GM23338 (cell line): Measurements from ENCODE around the gene KCNMA1. TPM values are rescaled to one million over a fixed set of nuclear protein-coding genes. Genes with fewer than 3 reads are reported as not detected.

Source experiments
- ATAC-seq: fragments of 200-7000 bp; cut with Tn5 transposase; 3 replicates; pipeline ENCODE4 v1.9.1; 2020
- DNase-seq: peaks from one replicate; pipeline ENCODE4 v3.0.0-alpha.2; 2015; ENCODE audit warnings: low spot score
- H2AFZ ChIP-seq: fragments of 200-600 bp; sonication (generic); 2 replicates; pipeline ENCODE4 v1.8.0; 2016; ENCODE audit warnings: antibody characterized with exemption, mild to moderate bottlenecking, moderate library complexity
- H3F3A ChIP-seq: fragments of 200-600 bp; sonication (generic); replicated peaks from 2 replicates; pipeline ENCODE4 v1.8.0; 2017; ENCODE audit warnings: antibody characterized with exemption, mixed run types, low read depth
- H3K27ac ChIP-seq: fragments of 200-600 bp; sonication (generic); 2 replicates; pipeline ENCODE4 v1.6.1; 2016; ENCODE audit warnings: low read depth
- H3K27me3 ChIP-seq: fragments of 200-600 bp; sonication (generic); 2 replicates; pipeline ENCODE4 v1.8.0; 2016; ENCODE audit warnings: mild to moderate bottlenecking, mixed run types, moderate library complexity; ENCODE audit not compliant: insufficient read depth
- H3K36me3 ChIP-seq: fragments of 200-600 bp; sonication (generic); 2 replicates; pipeline ENCODE4 v1.8.0; 2016; ENCODE audit warnings: mild to moderate bottlenecking; ENCODE audit not compliant: insufficient read depth
- H3K4me1 ChIP-seq: fragments of 200-600 bp; sonication (generic); 2 replicates; pipeline ENCODE4 v1.8.0; 2016; ENCODE audit warnings: mild to moderate bottlenecking, moderate library complexity; ENCODE audit not compliant: insufficient read depth
- H3K4me2 ChIP-seq: fragments of 200-600 bp; sonication (generic); 2 replicates; pipeline ENCODE4 v1.7.1; 2017; ENCODE audit warnings: mixed run types
- H3K4me3 ChIP-seq: fragments of 200-600 bp; sonication (generic); 2 replicates; pipeline ENCODE4 v1.6.1; 2016; ENCODE audit warnings: mixed run types
- H3K79me2 ChIP-seq: fragments of 200-600 bp; sonication (generic); replicated peaks from 2 replicates; pipeline ENCODE4 v1.8.0; 2017; ENCODE audit warnings: mild to moderate bottlenecking; ENCODE audit not compliant: insufficient read depth
- H3K9me2 ChIP-seq: fragments of 200-600 bp; sonication (generic); 2 replicates; pipeline ENCODE4 v1.8.0; 2017; ENCODE audit not compliant: insufficient read depth
- H4K20me1 ChIP-seq: fragments of 200-600 bp; sonication (generic); replicated peaks from 2 replicates; pipeline ENCODE4 v1.8.0; 2017; ENCODE audit warnings: mild to moderate bottlenecking; ENCODE audit not compliant: insufficient read depth
- H3K27ac Mint-ChIP-seq: 2 replicates; pipeline ENCODE4 v1.8.0; 2020; ENCODE audit warnings: inconsistent platforms, mild to moderate bottlenecking, moderate library complexity, mixed read lengths
- H3K27me3 Mint-ChIP-seq: 3 replicates; pipeline ENCODE4 v1.8.0; 2022; ENCODE audit warnings: low read depth, mild to moderate bottlenecking, moderate library complexity, mixed read lengths, inconsistent platforms; ENCODE audit not compliant: insufficient read depth, poor library complexity
- H3K36me3 Mint-ChIP-seq: 3 replicates; pipeline ENCODE4 v1.8.0; 2021; ENCODE audit warnings: low read depth, mild to moderate bottlenecking, inconsistent platforms, moderate library complexity, mixed read lengths
- H3K4me1 Mint-ChIP-seq: 3 replicates; pipeline ENCODE4 v1.8.0; 2020; ENCODE audit warnings: mild to moderate bottlenecking, inconsistent platforms, mixed read lengths
- H3K4me3 Mint-ChIP-seq: 3 replicates; pipeline ENCODE4 v1.8.0; 2021; ENCODE audit warnings: moderate library complexity, mild to moderate bottlenecking, inconsistent platforms, mixed read lengths
- H3K9me3 Mint-ChIP-seq: 3 replicates; pipeline ENCODE4 v1.8.0; 2020; ENCODE audit warnings: moderate library complexity, mild to moderate bottlenecking, inconsistent platforms, mixed read lengths
- CREB1 ChIP-seq: fragments of 250-450 bp; sonication (Bioruptor Pico); IDR thresholded peaks from 2 replicates; pipeline ENCODE4 v1.5.0; 2020; ENCODE audit warnings: low read depth, mild to moderate bottlenecking, moderate library complexity
- CTCF ChIP-seq, 2 experiments: fragments of 200-600 bp in 1 of 2; sonication (generic) in 1 of 2; conservative IDR thresholded peaks; 2 replicates each; pipeline versions ENCODE4 v1.5.1 to v1.6.1; 2016 to 2017; ENCODE audit warnings: antibody characterized with exemption in 2 of 2, low read depth in 2 of 2, mild to moderate bottlenecking in 2 of 2, moderate library complexity in 1 of 2
- ETS1 ChIP-seq: IDR thresholded peaks from 2 replicates; pipeline ENCODE4 v1.6.1; 2016; ENCODE audit warnings: antibody characterized with exemption
- EZH2phosphoT487 ChIP-seq: fragments of 200-600 bp; sonication (generic); IDR thresholded peaks from one replicate; pipeline ENCODE4 v1.8.1; 2018; ENCODE audit warnings: antibody characterized with exemption; ENCODE audit not compliant: unreplicated experiment
- NANOG ChIP-seq: IDR thresholded peaks from 2 replicates; pipeline ENCODE4 v1.6.1; 2016; ENCODE audit warnings: antibody characterized with exemption, borderline replicate concordance
- POLR2AphosphoS5 ChIP-seq: IDR thresholded peaks from 2 replicates; pipeline ENCODE4 v1.6.1; 2016; ENCODE audit warnings: antibody characterized with exemption, low read depth
- STAT1 ChIP-seq: IDR thresholded peaks from one replicate; pipeline ENCODE4 v1.6.1; 2016; ENCODE audit warnings: antibody characterized with exemption; ENCODE audit not compliant: unreplicated experiment
- ZNF114 ChIP-seq: fragments of 250-450 bp; sonication (Bioruptor Pico); IDR thresholded peaks from 2 replicates; pipeline ENCODE4 v1.5.0; 2020; ENCODE audit warnings: mild to moderate bottlenecking, moderate library complexity
- ZNF331 ChIP-seq: fragments of 250-450 bp; sonication (Bioruptor Pico); IDR thresholded peaks from 2 replicates; pipeline ENCODE4 v1.5.0; 2020; ENCODE audit warnings: low read depth, mild to moderate bottlenecking, moderate library complexity
- ZNF462 ChIP-seq: fragments of 250-450 bp; sonication (Bioruptor Pico); IDR thresholded peaks from 2 replicates; pipeline ENCODE4 v1.5.0; 2020; ENCODE audit warnings: mild to moderate bottlenecking, moderate library complexity
- polyA plus RNA-seq: library from polyadenylated mRNA; unstranded; fragments of >200 nt; fragmentation: Nextera tagmentation; extraction: Ambion mirVana; gene quantifications from 2 replicates; pipeline ENCODE4 v1.2.1, GENCODE V29; 2016
- total RNA-seq: library from RNA; depleted of rRNA; stranded (reverse); fragments of >200 nt; shearing (Covaris generic); gene quantifications from 2 replicates; pipeline ENCODE4 v1.2.3, GENCODE V29; 2014

Gene KCNMA1
- total and polyA plus RNA-seq, 2 experiments from 2014 or later = 8.2 to 9.0 TPM

GRCh38 chr10:77565590-77566023 lies 72.0 kb downstream of the KCNMA1 start:
- H3K27ac Mint-ChIP-seq = peak overlapping the region; percentile 82; the same call in 1 of the 2 replicates
- no peaks in the 10 kb centered on the region for H3K9me3 Mint-ChIP-seq
- Histone ChIP-seq H3K4me2 (peak overlapping the region; percentile 32), H3K27me3 (no peaks in the 10 kb centered on the region), H2AFZ (no peak overlapping the region), H3K4me1 (peaks cover 30% of the 10 kb centered on the region), H3K27ac (peak overlapping the region; percentile 63), H3K36me3 (no peaks in the 10 kb centered on the region), H3K79me2 (no peaks in the 10 kb centered on the region), H4K20me1 (no peaks in the 10 kb centered on the region), H3K4me3 (0 out of 2 replicates have a peak overlapping the region, but pooled peaks have one; percentile 11), H3F3A (no peaks in the 10 kb centered on the region), H3K9me2 (no peaks in the 10 kb centered on the region)
- no peak overlapping the region; the same call in 2 of the 3 replicates for H3K4me3 Mint-ChIP-seq
- H3K36me3 Mint-ChIP-seq = no peaks in the 10 kb centered on the region
- H3K27me3 Mint-ChIP-seq = peaks cover 7% of the 10 kb centered on the region
- ATAC-seq (peak; percentile 26), DNase-seq (peak; percentile 28)
- H3K4me1 Mint-ChIP-seq = peaks cover 30% of the 10 kb centered on the region
- TF ChIP-seq STAT1 (no peak), CREB1 (CRISPR knock-in tag) (no peak)

- Histone ChIP-seq H4K20me1 (no peaks in the 10 kb centered on the region), H3K9me2 (no peaks in the 10 kb centered on the region), H3K4me1 (peaks cover 30% of the 10 kb centered on the region), H3K27me3 (no peaks in the 10 kb centered on the region), H3K4me2 (peak overlapping the region; percentile 32), H3F3A (no peaks in the 10 kb centered on the region), H2AFZ (no peak overlapping the region), H3K79me2 (no peaks in the 10 kb centered on the region), H3K27ac (peak overlapping the region; percentile 79), H3K36me3 (no peaks in the 10 kb centered on the region), H3K4me3 (0 out of 2 replicates have a peak overlapping the region, but pooled peaks have one; percentile 11)
- peak; percentile 94 for DNase-seq
- Mint-ChIP-seq H3K9me3 (no peaks in the 10 kb centered on the region), H3K4me1 (peaks cover 30% of the 10 kb centered on the region), H3K27ac (peak overlapping the region; percentile 82), H3K27me3 (peaks cover 7% of the 10 kb centered on the region), H3K36me3 (no peaks in the 10 kb centered on the region), H3K4me3 (peak overlapping the region; percentile 36; the same call in 1 of the 3 replicates)
- peak; percentile 95 for ATAC-seq
- TF ChIP-seq ZNF331 (CRISPR knock-in tag) (no peak), NANOG (0 out of 2 replicates have a peak, but pooled peaks have one; percentile 21), POLR2AphosphoS5 (peak; percentile 37; the same call in 1 of the 2 replicates), ZNF114 (no peak), STAT1 (no peak), CREB1 (CRISPR knock-in tag) (peak; percentile 47; the same call in 1 of the 2 replicates), ZNF462 (CRISPR knock-in tag) (peak; percentile 66; the same call in 1 of the 2 replicates), EZH2phosphoT487 (no peak), CTCF (conservative IDR thresholded peaks at IDR 0.05; ENCODE audit: low read depth in 2 of 2) (no peak), ETS1 (no peak)
These were observed 72.6 kb downstream of the KCNMA1 start for GRCh38 chr10:77564731-77565589.
